ENCODE results near the gene XG. TPM values are rescaled to one million over a fixed set of nuclear protein-coding genes. Genes with fewer than 3 reads are reported as not detected.

Gene XG
- polyA plus RNA-seq, 1 experiment, result 0.06 TPM

- no peak overlapping the region for H3K4me3 ChIP-seq (ENCODE audit: low read depth, low read length)
- TF ChIP-seq CTCF (IDR thresholded peaks at IDR 0.05; ENCODE audit: insufficient read depth, low read depth, low read length), result no peak
- ChIA-PET POLR2A (no interaction called here), CTCF (no interaction called here)
- no peaks in the 10 kb centered on the region for H3K27me3 ChIP-seq (ENCODE audit: control insufficient read depth, insufficient read depth, low read length)
- no peak for DNase-seq (ENCODE audit: low read depth)
- H3K36me3 ChIP-seq (ENCODE audit: control insufficient read depth, insufficient read depth, low read length), result no peaks in the 10 kb centered on the region
Measured at GRCh38 chrX:2782171-2782570, 30.3 kb downstream of the XG start.

- no peak for TF ChIP-seq CTCF (IDR thresholded peaks at IDR 0.05; ENCODE audit: insufficient read depth, low read depth, low read length)
- no peaks in the 10 kb centered on the region for H3K27me3 ChIP-seq (ENCODE audit: control insufficient read depth, insufficient read depth, low read length)
- ChIA-PET CTCF (no interaction called here), POLR2A (no interaction called here)
- H3K36me3 ChIP-seq (ENCODE audit: control insufficient read depth, insufficient read depth, low read length), result no peaks in the 10 kb centered on the region
- no peak for DNase-seq (ENCODE audit: low read depth)
- no peak overlapping the region for H3K4me3 ChIP-seq (ENCODE audit: low read depth, low read length)
Measured at GRCh38 chrX:2782778-2783177, 30.9 kb downstream of the XG start.

GRCh38 chrX:2784026-2784425 is 32.2 kb downstream of the XG start:
- TF ChIP-seq CTCF (IDR thresholded peaks at IDR 0.05; ENCODE audit: insufficient read depth, low read depth, low read length), result no peak
- Histone ChIP-seq H3K36me3 (ENCODE audit: control insufficient read depth, insufficient read depth, low read length) (no peaks in the 10 kb centered on the region), H3K4me3 (ENCODE audit: low read depth, low read length) (no peak overlapping the region), H3K27me3 (ENCODE audit: control insufficient read depth, insufficient read depth, low read length) (no peaks in the 10 kb centered on the region)
- CTCF ChIA-PET, result no interaction called here
- POLR2A ChIA-PET, result no interaction called here
- no peak for DNase-seq (ENCODE audit: low read depth)

- TF ChIP-seq CTCF (IDR thresholded peaks at IDR 0.05; ENCODE audit: insufficient read depth, low read depth, low read length), result no peak
- Histone ChIP-seq H3K4me3 (ENCODE audit: low read depth, low read length) (no peak overlapping the region), H3K27me3 (ENCODE audit: control insufficient read depth, insufficient read depth, low read length) (no peaks in the 10 kb centered on the region), H3K36me3 (ENCODE audit: control insufficient read depth, insufficient read depth, low read length) (no peaks in the 10 kb centered on the region)
- ChIA-PET CTCF (no interaction called here), POLR2A (no interaction called here)
- DNase-seq (ENCODE audit: low read depth), result no peak
Measured at GRCh38 chrX:2785538-2785937, 33.7 kb downstream of the XG start.

- DNase-seq (ENCODE audit: low read depth), result no peak
- Histone ChIP-seq H3K27me3 (ENCODE audit: control insufficient read depth, insufficient read depth, low read length) (no peaks in the 10 kb centered on the region), H3K36me3 (ENCODE audit: control insufficient read depth, insufficient read depth, low read length) (no peaks in the 10 kb centered on the region), H3K4me3 (ENCODE audit: low read depth, low read length) (no peak overlapping the region)
- CTCF ChIA-PET, result no interaction called here
- POLR2A ChIA-PET, result no interaction called here
- no peak for TF ChIP-seq CTCF (IDR thresholded peaks at IDR 0.05; ENCODE audit: insufficient read depth, low read depth, low read length)
Measured at GRCh38 chrX:2788980-2789379, 37.1 kb downstream of the XG start.
